GM20000 (cell line): ENCODE data around the gene CUL4A.
"Not testable (repeated sequence)": the region's sequence is repeated elsewhere in the genome, so short reads cannot be mapped to it uniquely, and the experiment has no call there.

Source experiments
- DNase-seq: peaks from one replicate; pipeline ENCODE4 v3.0.0; 2012; ENCODE audit warnings: low spot score
- CTCF ChIP-seq: IDR thresholded peaks from 2 replicates; pipeline ENCODE4 v1.5.1; 2012; ENCODE audit warnings: mild to moderate bottlenecking, control low read depth; ENCODE audit errors: extremely low read depth, missing control alignments

The CUL4A gene

GRCh38 chr13:113309473-113309872, 100.1 kb downstream of the CUL4A start:
- no peak for DNase-seq
- TF ChIP-seq CTCF, result no peak

GRCh38 chr13:113314112-113314511, 104.7 kb downstream of the CUL4A start:
- not testable (repeated sequence) for DNase-seq

GRCh38 chr13:113314895-113315470, 105.6 kb downstream of the CUL4A start:
- not testable (repeated sequence) for DNase-seq

GRCh38 chr13:113315992-113316391, 106.6 kb downstream of the CUL4A start:
- TF ChIP-seq CTCF, result no peak
- DNase-seq, result no peak
